Activated T-cell treated with anti-CD3 and anti-CD28 coated beads, Interleukin-2, amount 50 U/mL, for 72 hours (primary cell): ENCODE measurements around the gene DRD4. TPM values are rescaled to one million over a fixed set of nuclear protein-coding genes. Genes with fewer than 3 reads are reported as not detected.

ENCODE experiments used
- ATAC-seq, 2 donors: fragments of 150-1000 bp; cut with Tn5 transposase; replicated peaks in 1 of 2; 2 replicates each; pipeline ENCODE4 v1.10.0; 2021; ENCODE audit warnings: moderate library complexity in 2 of 2, mild to moderate bottlenecking in 1 of 2
- DNase-seq, 2 donors: peaks; one replicate each; pipeline ENCODE4 v3.0.0; 2021 to 2022; ENCODE audit warnings: mixed read lengths in 1 of 2
- H3K27ac Mint-ChIP-seq: one replicate; pipeline ENCODE4 v1.8.0; 2022; ENCODE audit warnings: mild to moderate bottlenecking, moderate library complexity, mixed read lengths
- H3K27me3 Mint-ChIP-seq: one replicate; pipeline ENCODE4 v1.8.0; 2022; ENCODE audit warnings: low read depth, mixed read lengths
- H3K36me3 Mint-ChIP-seq, 2 donors: one replicate each; pipeline ENCODE4 v1.8.0; 2022; ENCODE audit warnings: mixed read lengths in 2 of 2, mild to moderate bottlenecking in 1 of 2; ENCODE audit not compliant: insufficient read depth in 2 of 2
- H3K4me1 Mint-ChIP-seq: one replicate; pipeline ENCODE4 v1.8.0; 2022; ENCODE audit warnings: low read depth, mixed read lengths
- H3K4me3 Mint-ChIP-seq, 2 donors: one replicate each; pipeline ENCODE4 v1.8.0; 2022; ENCODE audit warnings: mild to moderate bottlenecking in 2 of 2, mixed read lengths in 2 of 2, moderate library complexity in 2 of 2
- H3K9me3 Mint-ChIP-seq, 2 donors: one replicate each; pipeline ENCODE4 v1.8.0; 2022; ENCODE audit warnings: mixed read lengths in 2 of 2
- total RNA-seq, 2 donors: library from RNA; stranded (reverse); gene quantifications; one replicate each; pipeline ENCODE4 v1.2.3, GENCODE V29; 2022

The DRD4 gene
- total RNA-seq, 2 donors from 2014 or later: 1.7 to 2.0 TPM

DNA sequence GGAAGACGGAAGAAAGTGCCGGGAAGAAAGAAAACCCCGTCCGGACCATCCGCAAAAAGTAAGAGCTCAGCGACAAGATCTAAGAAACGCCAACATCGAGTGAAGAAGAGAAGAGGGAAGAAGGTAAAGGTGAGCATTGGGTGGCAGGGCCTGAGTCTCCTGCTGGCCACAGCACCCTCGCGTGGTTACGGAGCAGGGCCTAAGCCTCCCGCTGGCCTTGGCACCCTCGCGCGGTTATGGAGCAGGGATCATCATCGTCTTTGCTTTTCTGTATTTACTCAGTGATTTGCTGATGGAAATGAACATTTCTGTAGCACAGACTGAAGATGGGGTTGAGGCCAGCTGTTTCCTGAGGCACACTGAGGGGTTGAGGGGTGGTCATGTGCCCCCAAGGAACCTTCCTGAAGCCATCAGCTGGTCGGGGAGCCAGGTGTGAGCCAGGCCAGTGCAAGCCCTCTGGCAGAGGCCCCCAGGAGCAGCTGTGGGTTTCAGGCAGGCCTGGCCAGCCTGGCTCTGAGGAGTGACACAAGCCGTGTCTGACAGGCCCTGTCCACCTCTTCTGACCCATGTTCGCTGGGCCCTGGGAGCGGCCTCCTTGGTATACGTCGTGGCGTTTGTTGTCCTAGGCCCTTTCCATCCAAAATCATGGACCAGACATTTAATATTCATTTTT is 35.4 kb upstream of the DRD4 start:
- no peak for ATAC-seq
- H3K4me1 Mint-ChIP-seq: peaks cover 6% of the 10 kb centered on the region
- no peaks in the 10 kb centered on the region for H3K9me3 Mint-ChIP-seq
- no peak overlapping the region for H3K4me3 Mint-ChIP-seq
- peaks cover 4 to 20% of the 10 kb centered on the region in 2 donors for H3K36me3 Mint-ChIP-seq
- no peaks in the 10 kb centered on the region for H3K27me3 Mint-ChIP-seq
- no peak overlapping the region for H3K27ac Mint-ChIP-seq
- no peak for DNase-seq

DNA sequence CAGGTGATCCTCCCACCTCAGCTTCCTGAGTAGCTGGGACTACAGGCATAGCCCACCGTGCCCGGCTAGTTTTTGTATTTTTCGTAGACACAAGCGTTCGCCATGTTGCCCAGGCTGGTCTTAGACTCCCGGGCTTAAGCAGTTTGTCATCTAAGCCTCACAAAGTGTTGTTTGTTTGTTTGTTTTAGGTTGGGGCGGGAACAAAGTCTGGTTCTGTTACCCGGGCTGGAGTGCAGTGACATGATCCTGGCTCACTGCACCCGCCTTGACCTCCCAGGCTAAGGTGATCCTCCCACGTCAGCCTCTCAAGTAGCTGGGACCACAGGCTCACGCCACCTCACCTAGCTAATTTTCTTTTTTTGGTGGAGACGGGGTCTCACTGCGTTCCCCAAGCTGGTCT is 33.9 kb upstream of the DRD4 start:
- DNase-seq: no peak
- ATAC-seq: no peak
- Mint-ChIP-seq H3K27ac (no peak overlapping the region), H3K4me3 (no peak overlapping the region), H3K9me3 (no peaks in the 10 kb centered on the region), H3K36me3 (peaks cover 7 to 19% of the 10 kb centered on the region in 2 donors), H3K4me1 (no peaks in the 10 kb centered on the region), H3K27me3 (no peaks in the 10 kb centered on the region)

DNA sequence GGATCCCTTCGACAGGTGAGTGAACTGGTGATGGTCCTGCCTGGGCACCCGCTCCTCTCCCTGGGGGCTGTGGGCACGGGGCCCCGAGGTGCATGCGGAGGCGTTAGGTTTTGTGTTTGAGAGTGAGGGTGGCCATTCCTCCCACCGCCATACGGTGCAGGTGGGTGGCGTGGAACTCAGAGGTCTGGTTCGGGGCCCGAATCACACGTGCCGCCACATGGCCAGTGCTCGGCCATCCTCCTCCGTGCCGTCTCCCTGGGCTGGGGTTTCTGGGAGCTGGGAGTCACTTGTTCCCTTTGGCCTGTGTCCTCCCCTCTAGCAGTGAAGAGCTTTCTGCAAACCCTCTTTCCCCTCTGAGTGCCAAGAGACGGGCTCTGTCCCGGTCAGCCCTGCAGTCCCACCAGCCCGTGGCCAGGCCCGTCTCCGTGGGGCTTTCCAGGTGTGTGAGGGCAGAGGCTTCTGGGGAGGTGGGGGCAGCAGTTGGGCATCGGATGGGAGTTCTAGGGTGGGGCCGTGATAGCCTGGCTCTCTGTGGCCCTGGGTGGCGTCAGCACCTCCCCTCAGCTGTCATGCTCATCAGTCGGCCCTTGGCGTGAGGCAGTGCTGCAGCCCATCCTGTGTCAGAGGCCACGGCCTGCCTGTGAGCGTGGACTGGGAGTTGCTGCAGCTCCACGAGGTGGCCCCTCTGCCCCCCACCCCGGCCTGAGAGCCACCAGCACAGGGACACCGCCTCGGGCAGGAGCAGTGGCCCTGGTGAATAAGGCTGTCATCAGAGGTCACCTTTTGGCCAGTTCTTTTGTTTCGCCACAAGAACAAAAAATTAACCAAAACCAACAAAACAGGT is 31.6 kb upstream of the DRD4 start:
- no peak for DNase-seq
- no peaks in the 10 kb centered on the region for H3K27me3 Mint-ChIP-seq
- ATAC-seq: no peak
- no peaks in the 10 kb centered on the region for H3K4me1 Mint-ChIP-seq
- peaks cover 5 to 16% of the 10 kb centered on the region in 2 donors for H3K36me3 Mint-ChIP-seq
- no peaks in the 10 kb centered on the region for H3K9me3 Mint-ChIP-seq
- no peak overlapping the region for H3K27ac Mint-ChIP-seq
- H3K4me3 Mint-ChIP-seq: no peak overlapping the region

DNA sequence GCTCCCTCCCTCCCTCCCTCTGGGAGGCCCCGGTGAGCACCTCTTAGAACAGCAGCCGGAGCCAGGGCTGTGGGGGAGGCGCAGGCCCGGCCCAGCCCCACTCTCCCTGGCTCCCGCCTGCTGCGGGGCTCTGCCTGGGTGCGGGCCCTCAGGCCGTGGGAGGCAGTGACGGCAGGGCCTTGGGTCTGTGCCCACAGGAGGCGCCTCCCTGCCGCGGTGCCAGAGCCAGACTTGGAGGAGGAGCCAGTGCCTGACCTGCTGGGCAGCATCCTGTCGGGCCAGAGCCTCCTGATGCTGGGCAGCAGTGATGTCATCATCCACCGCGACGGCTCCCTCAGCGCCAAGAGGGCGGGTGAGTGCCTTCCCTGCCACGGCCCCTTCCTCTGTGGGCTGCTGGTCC is 30.8 kb upstream of the DRD4 start:
- H3K9me3 Mint-ChIP-seq: no peaks in the 10 kb centered on the region
- no peak overlapping the region for H3K27ac Mint-ChIP-seq
- no peak overlapping the region for H3K4me3 Mint-ChIP-seq
- peaks cover 7 to 16% of the 10 kb centered on the region in 2 donors for H3K36me3 Mint-ChIP-seq
- no peaks in the 10 kb centered on the region for H3K27me3 Mint-ChIP-seq
- no peak for DNase-seq
- ATAC-seq: no peak
- no peaks in the 10 kb centered on the region for H3K4me1 Mint-ChIP-seq

DNA sequence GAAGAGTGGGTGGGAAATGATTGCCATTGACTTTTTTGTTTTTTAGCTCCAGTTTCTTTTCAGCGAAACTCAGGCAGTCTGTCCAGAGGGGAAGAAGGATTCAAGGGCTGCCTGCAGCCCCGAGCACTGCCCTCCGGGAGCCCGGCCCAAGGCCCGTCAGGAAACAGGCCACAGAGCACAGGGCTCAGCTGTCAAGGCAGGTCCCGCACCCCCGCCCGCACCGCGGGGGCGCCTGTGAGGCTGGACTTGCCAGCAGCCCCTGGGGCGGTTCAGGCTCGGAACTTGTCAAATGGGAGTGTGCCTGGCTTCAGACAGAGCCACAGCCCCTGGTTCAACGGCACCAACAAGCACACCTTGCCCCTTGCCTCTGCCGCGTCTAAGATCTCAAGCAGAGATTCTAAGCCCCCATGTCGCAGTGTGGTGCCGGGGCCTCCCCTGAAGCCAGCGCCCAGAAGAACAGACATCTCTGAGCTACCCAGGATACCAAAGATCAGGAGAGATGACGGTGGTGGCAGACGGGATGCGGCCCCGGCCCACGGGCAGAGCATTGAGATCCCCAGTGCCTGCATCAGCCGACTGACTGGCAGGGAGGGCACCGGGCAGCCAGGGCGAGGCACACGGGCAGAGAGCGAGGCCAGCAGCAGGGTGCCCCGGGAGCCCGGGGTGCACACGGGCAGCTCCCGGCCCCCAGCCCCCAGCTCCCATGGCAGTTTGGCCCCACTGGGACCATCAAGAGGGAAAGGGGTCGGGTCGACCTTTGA is 29.9 kb upstream of the DRD4 start:
- no peaks in the 10 kb centered on the region for H3K9me3 Mint-ChIP-seq
- no peak overlapping the region for H3K27ac Mint-ChIP-seq
- no peaks in the 10 kb centered on the region for H3K27me3 Mint-ChIP-seq
- ATAC-seq (no peak), DNase-seq (no peak)
- H3K36me3 Mint-ChIP-seq: peaks cover 5 to 11% of the 10 kb centered on the region in 2 donors
- peaks cover 2% of the 10 kb centered on the region for H3K4me1 Mint-ChIP-seq
- H3K4me3 Mint-ChIP-seq: no peak overlapping the region

DNA sequence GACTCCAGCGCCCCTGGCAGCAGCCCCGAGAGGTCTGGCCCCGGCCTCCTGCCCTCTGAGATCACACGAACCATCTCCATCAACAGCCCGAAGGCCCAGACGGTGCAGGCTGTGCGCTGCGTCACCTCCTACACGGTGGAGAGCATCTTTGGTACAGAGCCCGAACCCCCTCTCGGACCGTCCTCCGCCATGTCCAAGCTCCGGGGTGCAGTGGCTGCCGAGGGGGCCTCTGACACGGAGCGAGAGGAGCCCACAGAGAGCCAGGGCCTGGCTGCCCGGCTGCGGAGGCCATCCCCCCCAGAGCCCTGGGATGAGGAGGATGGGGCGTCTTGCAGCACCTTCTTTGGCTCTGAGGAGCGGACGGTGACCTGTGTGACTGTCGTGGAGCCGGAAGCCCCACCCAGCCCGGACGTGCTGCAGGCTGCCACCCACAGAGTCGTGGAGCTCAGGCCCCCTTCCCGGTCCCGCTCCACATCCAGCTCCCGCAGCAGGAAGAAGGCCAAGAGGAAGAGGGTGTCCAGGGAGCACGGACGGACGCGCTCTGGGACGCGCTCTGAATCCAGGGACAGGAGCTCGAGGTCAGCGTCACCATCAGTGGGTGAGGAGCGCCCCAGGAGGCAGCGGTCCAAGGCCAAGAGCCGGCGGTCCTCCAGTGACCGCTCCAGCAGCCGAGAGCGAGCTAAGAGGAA is 29.0 kb upstream of the DRD4 start:
- Mint-ChIP-seq H3K36me3 (peaks cover 5 to 14% of the 10 kb centered on the region in 2 donors), H3K9me3 (no peaks in the 10 kb centered on the region)

DNA sequence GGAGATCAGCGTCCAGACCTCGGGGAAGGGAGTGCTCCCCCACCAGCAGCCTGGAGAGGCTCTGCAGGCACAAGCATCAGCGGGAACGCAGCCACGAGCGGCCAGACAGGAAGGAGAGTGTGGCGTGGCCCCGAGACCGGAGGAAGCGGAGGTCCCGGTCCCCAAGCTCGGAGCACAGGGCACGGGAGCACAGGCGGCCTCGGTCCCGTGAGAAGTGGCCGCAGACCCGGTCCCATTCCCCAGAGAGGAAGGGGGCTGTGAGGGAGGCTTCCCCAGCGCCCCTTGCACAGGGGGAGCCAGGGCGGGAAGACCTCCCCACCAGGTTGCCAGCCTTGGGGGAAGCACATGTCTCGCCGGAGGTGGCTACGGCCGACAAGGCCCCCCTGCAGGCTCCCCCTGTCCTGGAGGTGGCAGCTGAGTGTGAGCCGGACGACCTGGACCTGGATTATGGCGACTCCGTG is 28.2 kb upstream of the DRD4 start:
- DNase-seq (no peak), ATAC-seq (no peak)
- H3K9me3 Mint-ChIP-seq: no peaks in the 10 kb centered on the region
- no peak overlapping the region for H3K27ac Mint-ChIP-seq
- peaks cover 4% of the 10 kb centered on the region for H3K4me1 Mint-ChIP-seq
- no peak overlapping the region for H3K4me3 Mint-ChIP-seq
- H3K27me3 Mint-ChIP-seq: no peaks in the 10 kb centered on the region
- peaks cover 5 to 16% of the 10 kb centered on the region in 2 donors for H3K36me3 Mint-ChIP-seq

More for the DNA sequence above, 29.0 kb upstream of the DRD4 start:
- DNase-seq: no peak
- H3K4me1 Mint-ChIP-seq: peaks cover 4% of the 10 kb centered on the region
- H3K27me3 Mint-ChIP-seq: no peaks in the 10 kb centered on the region
- no peak overlapping the region for H3K4me3 Mint-ChIP-seq
- H3K27ac Mint-ChIP-seq: peak overlapping the region; percentile 82
- ATAC-seq: no peak

DNA sequence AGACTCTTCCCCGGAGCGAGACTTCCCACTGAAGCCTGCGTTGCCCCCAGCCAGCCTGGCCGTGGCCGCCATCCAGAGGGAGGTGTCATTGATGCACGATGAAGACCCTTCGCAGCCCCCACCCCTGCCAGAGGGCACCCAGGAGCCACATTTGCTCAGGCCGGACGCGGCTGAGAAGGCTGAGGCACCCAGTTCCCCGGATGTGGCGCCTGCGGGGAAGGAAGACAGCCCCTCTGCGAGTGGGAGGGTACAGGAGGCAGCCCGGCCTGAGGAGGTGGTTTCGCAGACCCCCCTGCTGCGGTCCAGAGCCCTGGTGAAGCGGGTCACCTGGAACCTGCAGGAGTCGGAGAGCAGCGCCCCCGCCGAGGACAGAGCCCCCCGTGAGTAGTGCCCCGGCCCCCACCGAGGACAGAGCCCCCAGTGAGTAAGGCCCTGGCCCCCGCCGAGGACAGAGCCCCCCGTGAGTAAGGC is 27.7 kb upstream of the DRD4 start:
- no peak for DNase-seq
- H3K4me3 Mint-ChIP-seq: no peak overlapping the region
- H3K27ac Mint-ChIP-seq: no peak overlapping the region
- no peak for ATAC-seq
- peaks cover 5 to 16% of the 10 kb centered on the region in 2 donors for H3K36me3 Mint-ChIP-seq
- no peaks in the 10 kb centered on the region for H3K27me3 Mint-ChIP-seq
- H3K9me3 Mint-ChIP-seq: no peaks in the 10 kb centered on the region
- H3K4me1 Mint-ChIP-seq: peaks cover 9% of the 10 kb centered on the region

DNA sequence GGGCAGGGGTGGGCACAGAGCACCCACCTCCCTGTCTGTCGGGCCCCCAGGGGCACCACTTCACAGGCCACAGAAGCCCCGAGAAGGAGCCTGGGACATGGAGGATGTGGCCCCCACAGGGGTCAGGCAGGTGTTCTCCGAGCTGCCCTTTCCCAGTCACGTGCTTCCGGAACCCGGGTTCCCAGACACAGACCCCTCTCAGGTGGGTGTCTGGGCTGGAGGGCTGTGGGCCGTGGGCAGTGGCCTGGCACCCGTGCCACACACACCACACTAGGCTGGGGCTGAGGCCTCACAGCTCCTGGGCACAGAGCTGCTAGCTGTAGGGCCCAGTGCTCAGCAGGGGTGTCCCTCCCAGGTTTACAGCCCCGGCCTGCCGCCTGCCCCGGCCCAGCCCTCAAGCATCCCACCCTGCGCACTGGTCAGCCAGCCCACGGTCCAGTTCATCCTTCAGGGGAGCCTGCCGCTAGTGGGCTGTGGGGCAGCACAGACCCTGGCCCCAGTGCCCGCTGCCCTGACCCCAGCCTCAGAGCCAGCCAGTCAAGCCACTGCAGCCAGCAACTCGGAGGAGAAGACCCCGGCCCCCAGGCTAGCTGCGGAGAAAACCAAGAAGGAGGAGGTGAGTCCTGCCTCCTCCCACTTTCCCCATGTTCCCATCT is 26.8 kb upstream of the DRD4 start:
- Mint-ChIP-seq H3K27ac (no peak overlapping the region), H3K4me1 (peaks cover 11% of the 10 kb centered on the region), H3K27me3 (no peaks in the 10 kb centered on the region), H3K36me3 (peaks cover 5 to 13% of the 10 kb centered on the region in 2 donors), H3K9me3 (no peaks in the 10 kb centered on the region), H3K4me3 (no peak overlapping the region)
- ATAC-seq: no peak
- DNase-seq: no peak

DNA sequence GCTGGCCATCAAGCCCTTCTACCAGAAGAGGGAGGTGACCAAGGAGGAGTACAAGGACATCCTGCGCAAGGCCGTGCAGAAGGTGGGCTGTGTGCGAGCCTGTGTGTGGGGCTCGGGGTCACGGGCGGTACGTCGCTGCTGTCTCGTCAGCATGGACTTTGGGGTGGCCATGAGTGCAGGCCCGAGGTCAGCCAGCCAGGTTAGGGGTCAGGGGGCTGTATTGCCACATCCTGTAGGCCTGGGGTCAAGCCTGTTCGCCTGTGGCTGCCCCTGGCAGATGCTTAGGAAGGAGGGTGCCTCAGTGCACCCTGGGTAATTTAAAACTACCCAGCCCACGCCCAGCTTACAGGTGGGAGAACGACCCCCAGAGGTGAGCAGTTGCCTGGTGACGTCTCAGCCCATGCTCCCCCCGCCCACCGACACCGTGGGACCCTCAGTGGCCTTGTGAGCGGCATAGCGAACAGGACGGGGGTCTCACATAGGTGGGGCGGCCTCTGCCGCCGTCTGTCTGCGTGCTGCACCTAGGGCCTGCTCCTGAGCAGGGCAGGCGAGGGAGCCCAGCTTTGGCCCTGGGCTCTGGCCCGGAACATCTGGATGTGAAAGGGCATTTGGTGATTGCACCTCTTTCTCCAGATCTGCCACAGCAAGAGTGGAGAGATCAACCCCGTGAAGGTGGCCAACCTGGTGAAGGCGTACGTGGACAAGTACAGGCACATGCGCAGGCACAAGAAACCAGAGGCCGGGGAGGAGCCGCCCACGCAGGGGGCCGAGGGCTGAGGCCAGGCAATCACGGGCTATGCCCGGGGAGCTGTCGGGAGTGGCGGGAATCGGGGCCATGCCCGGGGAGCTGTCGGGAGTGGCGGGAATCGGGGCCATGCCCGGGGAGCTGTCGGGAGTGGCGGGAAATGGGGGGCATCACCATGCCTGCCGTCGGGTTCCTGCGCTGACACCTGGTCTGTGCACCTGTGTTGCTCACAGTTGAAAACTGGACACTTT is 25.8 kb upstream of the DRD4 start:
- H3K4me1 Mint-ChIP-seq: peaks cover 16% of the 10 kb centered on the region

DNA sequence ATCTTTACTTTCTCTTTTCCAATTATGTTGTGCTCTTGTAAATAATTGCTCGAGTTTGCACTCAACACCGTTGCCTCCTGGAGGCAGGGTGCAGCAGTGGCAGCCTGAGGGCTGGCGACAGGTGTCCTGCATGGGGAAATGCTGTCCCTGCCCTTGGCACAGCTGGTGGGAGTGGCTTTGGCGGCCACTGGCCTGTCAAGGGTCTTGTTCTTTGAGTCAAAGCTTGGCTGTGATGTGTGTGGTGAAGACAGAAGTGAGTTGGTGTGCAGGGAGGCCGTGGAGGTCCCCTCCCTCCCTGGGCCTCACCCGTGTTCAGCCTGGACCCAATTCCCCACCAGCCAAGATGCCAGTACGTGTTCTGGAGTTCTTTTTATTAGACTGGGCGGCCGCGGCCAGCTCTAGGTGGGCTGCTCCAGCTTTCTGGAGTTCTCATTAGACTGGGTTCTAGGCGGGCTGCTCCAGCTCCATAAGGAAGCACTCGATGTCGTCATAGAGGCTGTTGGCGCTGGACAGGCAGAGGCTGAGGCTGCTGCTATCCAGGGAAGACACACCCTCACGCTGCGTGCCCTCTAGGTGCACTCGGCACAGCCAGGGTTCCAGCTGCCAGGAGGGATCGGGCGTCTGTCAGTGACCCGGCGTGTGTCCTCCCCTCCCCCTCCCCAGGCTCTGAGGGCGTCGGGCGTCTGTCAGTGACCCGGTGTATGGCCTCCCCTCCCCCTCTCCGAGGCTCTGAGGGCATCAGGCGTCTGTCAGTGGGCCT is 24.7 kb upstream of the DRD4 start:
- Mint-ChIP-seq H3K4me3 (no peak overlapping the region), H3K27ac (peak overlapping the region; percentile 13), H3K27me3 (no peaks in the 10 kb centered on the region), H3K4me1 (peaks cover 20% of the 10 kb centered on the region), H3K36me3 (peaks cover 2 to 9% of the 10 kb centered on the region in 2 donors), H3K9me3 (no peaks in the 10 kb centered on the region)
- no peak for ATAC-seq
- no peak for DNase-seq

More for the DNA sequence above, 25.8 kb upstream of the DRD4 start:
- Mint-ChIP-seq H3K36me3 (peaks cover 5 to 13% of the 10 kb centered on the region in 2 donors), H3K9me3 (no peaks in the 10 kb centered on the region), H3K27ac (no peak overlapping the region), H3K4me3 (no peak overlapping the region), H3K27me3 (no peaks in the 10 kb centered on the region)
- DNase-seq: no peak
- ATAC-seq: no peak
